ENCODE results near the gene STX19.
"Not testable (repeated sequence)": the region's sequence is repeated elsewhere in the genome, so short reads cannot be mapped to it uniquely, and the experiment has no call there.

The STX19 gene

GRCh38 chr3:94062513-94063404, 34.4 kb upstream of the STX19 start, which contains the start of the genes DHFR2 and NSUN3:
Gene DHFR2, minus strand, starts transcription at chr3:94062916. Its CDS starts 1,405 bp downstream, at chr3:94061511.
Gene NSUN3, plus strand, starts transcription at chr3:94063061. Its CDS starts 66 bp downstream, at chr3:94063127.
- Histone ChIP-seq H3K4me1 (ENCODE audit: insufficient read depth, low read length) (peaks cover 20% of the 10 kb centered on the region), H3K27me3 (ENCODE audit: insufficient read depth, low read length) (no peaks in the 10 kb centered on the region), H3K9me3 (ENCODE audit: low read length) (peaks cover 2% of the 10 kb centered on the region), H3K36me3 (ENCODE audit: insufficient read depth, low read length) (peaks cover 28% of the 10 kb centered on the region), H3K4me3 (ENCODE audit: low read length) (peak within 1 kb of the TSS; percentile 75), H2AFZ (ENCODE audit: low read depth, low read length) (peak within 1 kb of the TSS; percentile 76)

- H3K27me3 ChIP-seq (ENCODE audit: insufficient read depth, low read length) = no peaks in the 10 kb centered on the region
- peaks cover 17% of the 10 kb centered on the region for H3K36me3 ChIP-seq (ENCODE audit: insufficient read depth, low read length)
- H3K9me3 ChIP-seq (ENCODE audit: low read length) = no peaks in the 10 kb centered on the region
- no peak overlapping the region for H2AFZ ChIP-seq (ENCODE audit: low read depth, low read length)
- no peak overlapping the region for H3K4me3 ChIP-seq (ENCODE audit: low read length)
- peaks cover 20% of the 10 kb centered on the region for H3K4me1 ChIP-seq (ENCODE audit: insufficient read depth, low read length)
Measured at GRCh38 chr3:94061297-94061696, 32.9 kb upstream of the STX19 start.

- peaks cover 19% of the 10 kb centered on the region for H3K36me3 ChIP-seq (ENCODE audit: insufficient read depth, low read length)
Measured at GRCh38 chr3:94050546-94050945, 22.1 kb upstream of the STX19 start.

GRCh38 chr3:94049267-94049666, 20.9 kb upstream of the STX19 start:
- Histone ChIP-seq H3K9me3 (ENCODE audit: low read length) (no peaks in the 10 kb centered on the region), H3K4me3 (ENCODE audit: low read length) (no peak overlapping the region), H3K4me1 (ENCODE audit: insufficient read depth, low read length) (no peaks in the 10 kb centered on the region), H3K36me3 (ENCODE audit: insufficient read depth, low read length) (peaks cover 19% of the 10 kb centered on the region), H3K27me3 (ENCODE audit: insufficient read depth, low read length) (no peaks in the 10 kb centered on the region), H2AFZ (ENCODE audit: low read depth, low read length) (no peak overlapping the region)

More at GRCh38 chr3:94050546-94050945, 22.1 kb upstream of the STX19 start:
- no peak overlapping the region for H3K4me3 ChIP-seq (ENCODE audit: low read length)
- no peak overlapping the region for H2AFZ ChIP-seq (ENCODE audit: low read depth, low read length)
- no peaks in the 10 kb centered on the region for H3K4me1 ChIP-seq (ENCODE audit: insufficient read depth, low read length)
- no peaks in the 10 kb centered on the region for H3K9me3 ChIP-seq (ENCODE audit: low read length)
- H3K27me3 ChIP-seq (ENCODE audit: insufficient read depth, low read length) = no peaks in the 10 kb centered on the region

GRCh38 chr3:94046533-94046932, 18.1 kb upstream of the STX19 start:
- no peaks in the 10 kb centered on the region for H3K4me1 ChIP-seq (ENCODE audit: insufficient read depth, low read length)
- peaks cover 18% of the 10 kb centered on the region for H3K36me3 ChIP-seq (ENCODE audit: insufficient read depth, low read length)

GRCh38 chr3:94044100-94044936, 15.9 kb upstream of the STX19 start:
- H3K36me3 ChIP-seq (ENCODE audit: insufficient read depth, low read length) = peaks cover 19% of the 10 kb centered on the region
- not testable (repeated sequence) for H3K4me1 ChIP-seq (ENCODE audit: insufficient read depth, low read length)

More at GRCh38 chr3:94046533-94046932, 18.1 kb upstream of the STX19 start:
- no peak overlapping the region for H2AFZ ChIP-seq (ENCODE audit: low read depth, low read length)
- no peak overlapping the region for H3K4me3 ChIP-seq (ENCODE audit: low read length)
- H3K9me3 ChIP-seq (ENCODE audit: low read length) = no peaks in the 10 kb centered on the region
- no peaks in the 10 kb centered on the region for H3K27me3 ChIP-seq (ENCODE audit: insufficient read depth, low read length)

GRCh38 chr3:94043285-94043684, 14.9 kb upstream of the STX19 start:
- Histone ChIP-seq H3K4me1 (ENCODE audit: insufficient read depth, low read length) (no peaks in the 10 kb centered on the region), H3K9me3 (ENCODE audit: low read length) (no peaks in the 10 kb centered on the region), H3K27me3 (ENCODE audit: insufficient read depth, low read length) (no peaks in the 10 kb centered on the region), H2AFZ (ENCODE audit: low read depth, low read length) (no peak overlapping the region), H3K36me3 (ENCODE audit: insufficient read depth, low read length) (peaks cover 14% of the 10 kb centered on the region), H3K4me3 (ENCODE audit: low read length) (no peak overlapping the region)

More at GRCh38 chr3:94044100-94044936, 15.9 kb upstream of the STX19 start:
- not testable (repeated sequence) for H2AFZ ChIP-seq (ENCODE audit: low read depth, low read length); H3K9me3 ChIP-seq (ENCODE audit: low read length); H3K4me3 ChIP-seq (ENCODE audit: low read length); H3K27me3 ChIP-seq (ENCODE audit: insufficient read depth, low read length)

GRCh38 chr3:94036909-94037507, 8.6 kb upstream of the STX19 start:
- H3K4me3 ChIP-seq (ENCODE audit: low read length) = no peak overlapping the region
- no peak overlapping the region for H2AFZ ChIP-seq (ENCODE audit: low read depth, low read length)
- no peaks in the 10 kb centered on the region for H3K9me3 ChIP-seq (ENCODE audit: low read length)
- no peaks in the 10 kb centered on the region for H3K27me3 ChIP-seq (ENCODE audit: insufficient read depth, low read length)
- peaks cover 20% of the 10 kb centered on the region for H3K36me3 ChIP-seq (ENCODE audit: insufficient read depth, low read length)
- H3K4me1 ChIP-seq (ENCODE audit: insufficient read depth, low read length) = no peaks in the 10 kb centered on the region

GRCh38 chr3:94026623-94027022, 1.8 kb downstream of the STX19 start:
- no peaks in the 10 kb centered on the region for H3K27me3 ChIP-seq (ENCODE audit: insufficient read depth, low read length)

GRCh38 chr3:94024385-94024784, 4.0 kb downstream of the STX19 start:
- Histone ChIP-seq H3K4me3 (ENCODE audit: low read length) (no peak overlapping the region), H3K4me1 (ENCODE audit: insufficient read depth, low read length) (no peaks in the 10 kb centered on the region), H2AFZ (ENCODE audit: low read depth, low read length) (no peak overlapping the region)

More at GRCh38 chr3:94026623-94027022, 1.8 kb downstream of the STX19 start:
- Histone ChIP-seq H3K36me3 (ENCODE audit: insufficient read depth, low read length) (no peaks in the 10 kb centered on the region), H3K9me3 (ENCODE audit: low read length) (no peaks in the 10 kb centered on the region), H2AFZ (ENCODE audit: low read depth, low read length) (no peak overlapping the region), H3K4me3 (ENCODE audit: low read length) (no peak overlapping the region), H3K4me1 (ENCODE audit: insufficient read depth, low read length) (no peaks in the 10 kb centered on the region)

GRCh38 chr3:94020293-94020692, 8.1 kb downstream of the STX19 start:
- Histone ChIP-seq H2AFZ (ENCODE audit: low read depth, low read length) (no peak overlapping the region), H3K4me3 (ENCODE audit: low read length) (no peak overlapping the region), H3K27me3 (ENCODE audit: insufficient read depth, low read length) (no peaks in the 10 kb centered on the region), H3K9me3 (ENCODE audit: low read length) (no peaks in the 10 kb centered on the region), H3K36me3 (ENCODE audit: insufficient read depth, low read length) (no peaks in the 10 kb centered on the region), H3K4me1 (ENCODE audit: insufficient read depth, low read length) (no peaks in the 10 kb centered on the region)

More at GRCh38 chr3:94024385-94024784, 4.0 kb downstream of the STX19 start:
- Histone ChIP-seq H3K36me3 (ENCODE audit: insufficient read depth, low read length) (no peaks in the 10 kb centered on the region), H3K27me3 (ENCODE audit: insufficient read depth, low read length) (no peaks in the 10 kb centered on the region), H3K9me3 (ENCODE audit: low read length) (no peaks in the 10 kb centered on the region)

- Histone ChIP-seq H3K9me3 (ENCODE audit: low read length) (no peaks in the 10 kb centered on the region), H3K4me3 (ENCODE audit: low read length) (no peak overlapping the region), H3K4me1 (ENCODE audit: insufficient read depth, low read length) (no peaks in the 10 kb centered on the region), H2AFZ (ENCODE audit: low read depth, low read length) (no peak overlapping the region), H3K36me3 (ENCODE audit: insufficient read depth, low read length) (peaks cover 3% of the 10 kb centered on the region), H3K27me3 (ENCODE audit: insufficient read depth, low read length) (no peaks in the 10 kb centered on the region)
Measured at GRCh38 chr3:94019659-94020058, 8.7 kb downstream of the STX19 start.

Measured in neuron (in vitro differentiated cells).